Activated T-helper 17 cell treated with anti-CD3 and anti-CD28 coated beads, Interleukin-2, amount 50 U/mL, for 72 hours (primary cell): ENCODE data around the gene VSIR. TPM values are rescaled to one million over a fixed set of nuclear protein-coding genes. Genes with fewer than 3 reads are reported as not detected.

Experiments used
- ATAC-seq: fragments of 150-1000 bp; cut with Tn5 transposase; replicated peaks from 2 replicates; pipeline ENCODE4 v1.10.0; 2021; ENCODE audit warnings: mild to moderate bottlenecking, moderate library complexity
- H3K27ac Mint-ChIP-seq: one replicate; pipeline ENCODE4 v1.8.0; 2022; ENCODE audit warnings: mixed read lengths
- H3K27me3 Mint-ChIP-seq: one replicate; pipeline ENCODE4 v1.8.0; 2022; ENCODE audit warnings: mixed read lengths
- H3K36me3 Mint-ChIP-seq: one replicate; pipeline ENCODE4 v1.8.0; 2022; ENCODE audit warnings: low read depth, mild to moderate bottlenecking, mixed read lengths
- H3K4me1 Mint-ChIP-seq: one replicate; pipeline ENCODE4 v1.8.0; 2022; ENCODE audit warnings: mixed read lengths
- H3K4me3 Mint-ChIP-seq: one replicate; pipeline ENCODE4 v1.8.0; 2022; ENCODE audit warnings: mild to moderate bottlenecking, mixed read lengths
- H3K9me3 Mint-ChIP-seq: one replicate; pipeline ENCODE4 v1.8.0; 2022; ENCODE audit warnings: mixed read lengths
- total RNA-seq, 2 donors: library from RNA; stranded (reverse); gene quantifications; one replicate each; pipeline ENCODE4 v1.2.3, GENCODE V29; 2022

Gene VSIR
- total RNA-seq, 2 donors from 2014 or later, result 27.9 to 125 TPM

DNA sequence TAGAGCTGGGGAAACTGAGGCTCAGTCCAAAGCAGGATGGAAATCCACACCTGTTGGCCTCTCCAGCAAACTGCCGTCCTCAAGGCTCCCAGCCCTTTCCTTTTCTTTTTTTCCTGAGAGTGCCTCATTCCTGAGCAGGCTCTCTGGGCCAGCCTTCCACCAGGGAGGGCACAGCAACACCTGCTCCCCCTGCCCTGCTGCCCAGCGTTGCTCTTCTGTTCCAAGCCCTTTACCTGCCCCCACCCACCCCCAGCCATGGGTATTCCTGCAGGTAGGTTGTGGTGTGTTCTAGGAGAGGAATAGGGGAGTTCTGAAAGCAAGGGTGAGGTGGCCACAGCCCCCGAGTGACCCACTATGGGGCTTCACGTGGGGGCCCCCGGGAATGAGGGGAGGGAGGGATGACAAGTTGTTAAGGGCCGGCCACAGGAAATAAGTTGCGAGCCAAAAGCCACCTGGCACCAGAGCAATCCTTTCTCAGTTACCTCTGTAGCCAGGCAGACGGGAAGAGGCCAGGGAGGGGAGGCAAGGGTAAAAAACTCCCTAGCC is 19.3 kb downstream of the VSIR start:
- peaks cover 68% of the 10 kb centered on the region for H3K4me1 Mint-ChIP-seq
- no peak for ATAC-seq
- H3K27me3 Mint-ChIP-seq, result no peaks in the 10 kb centered on the region
- H3K36me3 Mint-ChIP-seq, result peaks cover 97% of the 10 kb centered on the region
- peak overlapping the region; percentile 84 for H3K27ac Mint-ChIP-seq
- H3K9me3 Mint-ChIP-seq, result no peaks in the 10 kb centered on the region
- peak overlapping the region; percentile 53 for H3K4me3 Mint-ChIP-seq

DNA sequence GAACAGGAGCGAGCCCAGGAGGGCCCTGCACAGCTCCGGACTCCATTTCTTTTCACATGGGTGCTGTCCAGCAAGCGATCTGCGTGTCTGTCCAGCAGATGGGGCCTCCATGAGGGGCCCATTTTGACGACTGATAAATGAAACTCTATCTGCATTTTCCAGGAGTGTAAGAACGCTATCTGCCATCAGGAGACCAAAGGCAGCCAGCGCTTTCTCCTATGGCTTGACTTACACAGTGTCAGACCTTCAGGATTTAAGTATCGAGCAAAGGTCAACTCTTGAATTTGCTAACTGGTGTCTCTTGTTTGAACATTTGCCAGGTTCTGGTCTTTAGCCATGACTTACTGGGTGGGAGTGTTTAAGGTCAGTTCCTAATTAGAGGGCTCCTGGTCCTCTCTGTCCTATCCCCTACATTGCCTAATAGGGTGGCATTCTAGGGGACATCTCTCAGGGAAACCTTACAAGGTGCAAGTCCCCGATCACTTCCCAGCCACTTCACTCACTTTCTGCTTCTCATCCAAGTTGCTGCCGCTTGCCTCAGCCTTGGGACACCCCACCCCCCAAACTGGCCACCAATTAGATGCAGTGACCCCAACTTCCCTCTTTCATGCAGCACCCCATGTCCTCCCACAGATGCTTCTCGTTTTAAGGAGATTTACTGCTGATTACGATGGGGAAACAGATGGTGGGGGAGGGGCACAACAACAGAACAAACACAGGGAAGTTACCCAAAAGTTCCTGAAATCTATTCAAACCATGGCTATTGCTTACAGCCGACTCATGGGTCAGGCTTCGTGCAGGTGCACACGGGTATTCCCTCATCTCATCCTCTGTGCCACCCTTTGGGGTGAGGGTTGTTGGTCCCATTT is 20.0 kb downstream of the VSIR start:
- Mint-ChIP-seq H3K9me3 (no peaks in the 10 kb centered on the region), H3K4me1 (peaks cover 71% of the 10 kb centered on the region), H3K4me3 (peak overlapping the region; percentile 53), H3K27ac (peak overlapping the region; percentile 84), H3K27me3 (no peaks in the 10 kb centered on the region), H3K36me3 (peaks cover 97% of the 10 kb centered on the region)
- ATAC-seq, result no peak

DNA sequence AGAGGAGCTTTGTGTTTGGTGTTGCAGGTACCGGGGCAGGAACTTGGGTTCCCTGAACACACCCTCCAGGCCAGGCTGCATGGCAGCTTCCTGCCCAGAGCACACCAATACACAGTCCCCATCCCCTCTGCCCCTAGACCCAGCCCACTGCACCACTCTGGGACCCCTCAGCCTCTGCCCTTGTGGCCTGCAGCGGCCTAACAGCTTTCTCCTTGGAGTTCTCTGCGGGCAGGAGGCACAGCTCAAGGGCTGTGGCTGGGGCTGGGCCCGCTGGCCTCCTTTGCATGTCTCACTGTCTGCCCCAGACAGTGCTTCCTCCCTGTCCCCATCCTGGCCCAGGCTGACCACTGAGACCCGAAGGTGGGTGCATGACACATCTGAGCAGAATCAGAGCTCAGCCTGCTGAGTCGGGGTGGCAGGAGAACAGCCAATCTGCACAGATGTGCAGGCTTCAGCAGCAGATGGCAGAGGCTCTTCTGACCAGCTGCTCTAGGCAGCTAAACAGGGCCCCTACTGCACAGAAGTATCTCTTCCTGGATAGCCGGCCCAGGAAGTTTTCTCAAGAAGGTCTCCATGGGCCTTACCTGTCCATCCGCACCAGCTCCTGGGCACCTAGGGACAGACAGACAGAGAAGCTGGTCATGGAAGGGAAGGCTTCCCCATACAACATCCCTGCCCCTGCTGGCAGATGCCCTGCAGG is 20.8 kb downstream of the VSIR start:
- no peaks in the 10 kb centered on the region for H3K9me3 Mint-ChIP-seq
- no peaks in the 10 kb centered on the region for H3K27me3 Mint-ChIP-seq
- ATAC-seq, result peak; percentile 16
- peak overlapping the region; percentile 84 for H3K27ac Mint-ChIP-seq
- peaks cover 95% of the 10 kb centered on the region for H3K36me3 Mint-ChIP-seq
- H3K4me3 Mint-ChIP-seq, result peak overlapping the region; percentile 53
- peaks cover 70% of the 10 kb centered on the region for H3K4me1 Mint-ChIP-seq

DNA sequence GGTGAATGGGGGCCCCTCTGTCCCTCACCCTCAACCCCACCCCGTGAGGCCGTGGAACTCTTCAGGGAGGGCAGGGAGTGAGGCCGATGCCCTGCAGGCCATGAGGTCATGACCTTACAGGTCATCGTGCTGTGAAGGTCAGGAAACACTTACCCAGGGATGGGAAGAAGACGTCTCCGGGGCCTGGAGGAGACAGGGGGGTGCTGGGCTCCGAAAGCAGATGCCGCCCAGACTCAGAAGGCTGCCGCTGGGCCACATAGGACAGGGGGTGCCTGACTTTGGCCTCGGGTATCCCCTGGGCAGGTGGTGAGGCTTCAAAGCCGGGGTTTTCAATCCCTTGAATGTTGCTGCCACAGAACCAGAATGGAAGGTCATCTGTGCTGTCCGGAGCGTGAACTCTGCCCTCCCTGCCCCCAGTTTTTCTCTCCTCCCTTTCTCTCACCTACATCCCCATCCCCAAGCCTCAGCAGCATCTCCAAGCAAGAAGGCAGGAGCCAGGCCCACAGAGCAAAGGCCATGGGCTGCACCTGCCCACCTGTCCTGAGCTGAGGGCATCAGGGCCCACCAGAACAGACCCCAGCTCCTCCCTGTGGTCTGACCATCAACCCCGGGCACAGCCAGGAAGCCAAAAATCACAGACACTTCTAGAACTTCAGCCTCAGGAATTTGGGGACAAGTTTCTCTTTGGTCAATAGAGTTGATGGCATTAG is 21.6 kb downstream of the VSIR start:
- Mint-ChIP-seq H3K4me1 (peaks cover 71% of the 10 kb centered on the region), H3K9me3 (no peaks in the 10 kb centered on the region), H3K36me3 (peaks cover 94% of the 10 kb centered on the region), H3K27ac (peak overlapping the region; percentile 84), H3K27me3 (no peaks in the 10 kb centered on the region), H3K4me3 (peak overlapping the region; percentile 53)
- no peak for ATAC-seq

DNA sequence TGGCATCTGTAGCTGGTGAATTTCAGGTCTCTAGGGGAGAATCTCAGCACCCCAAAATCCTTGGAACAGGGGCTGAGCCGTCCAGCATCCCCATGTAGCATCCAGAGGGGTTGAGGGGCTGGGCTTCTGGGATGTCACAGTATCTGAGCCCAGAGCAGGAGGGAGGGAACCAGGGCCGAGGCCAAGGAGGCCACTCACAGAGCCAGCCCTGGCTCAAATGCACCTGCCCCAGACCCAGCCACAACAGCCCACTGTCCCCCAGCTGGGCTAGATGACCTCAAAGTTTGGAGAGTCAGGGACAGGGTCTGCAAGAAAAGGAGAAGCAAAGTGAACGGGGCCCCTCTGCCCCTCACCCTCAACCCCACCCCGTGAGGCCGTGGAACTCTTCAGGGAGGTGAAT is 22.3 kb downstream of the VSIR start:
- Mint-ChIP-seq H3K27ac (peak overlapping the region; percentile 97), H3K4me1 (peaks cover 71% of the 10 kb centered on the region), H3K27me3 (no peaks in the 10 kb centered on the region), H3K9me3 (no peaks in the 10 kb centered on the region), H3K36me3 (peaks cover 89% of the 10 kb centered on the region), H3K4me3 (peak overlapping the region; percentile 82)
- no peak for ATAC-seq

DNA sequence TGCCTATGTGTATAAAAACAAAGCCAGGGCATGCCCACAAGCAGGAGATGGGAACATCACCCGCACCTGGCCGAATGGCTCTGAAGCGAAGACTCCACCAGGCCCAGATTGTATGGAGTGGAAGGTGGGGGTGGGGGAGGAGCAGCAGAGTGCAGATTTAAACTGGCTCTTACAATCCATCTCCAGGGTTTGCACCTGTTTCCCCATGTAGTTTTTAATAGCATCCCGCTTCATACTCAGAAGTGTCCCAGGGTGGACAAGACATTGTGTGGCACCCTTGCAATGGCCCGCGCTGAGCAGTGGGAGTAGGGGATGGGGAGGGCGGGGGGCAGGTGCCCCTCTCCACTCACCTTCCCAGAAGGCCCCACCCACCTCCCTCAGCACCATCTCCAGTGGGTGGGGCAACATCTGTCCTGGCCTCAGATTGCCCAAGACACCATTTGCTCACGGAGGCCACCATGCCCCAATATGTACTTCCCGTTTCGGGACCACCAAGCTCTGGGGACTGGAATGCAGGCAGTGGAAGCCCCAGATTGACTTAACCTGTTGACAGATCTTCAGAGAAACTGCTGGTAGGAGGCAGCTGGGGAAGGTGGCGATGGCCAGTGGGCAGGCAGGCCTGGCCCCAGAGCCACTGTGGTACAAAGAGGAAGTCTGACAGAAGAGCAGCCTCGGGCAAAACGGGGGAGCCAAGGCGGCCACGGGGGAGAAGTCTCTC is 23.0 kb downstream of the VSIR start:
- Mint-ChIP-seq H3K9me3 (no peaks in the 10 kb centered on the region), H3K27ac (peak overlapping the region; percentile 97), H3K4me1 (peaks cover 74% of the 10 kb centered on the region), H3K4me3 (peak overlapping the region; percentile 82), H3K36me3 (peaks cover 86% of the 10 kb centered on the region), H3K27me3 (no peaks in the 10 kb centered on the region)
- no peak for ATAC-seq

DNA sequence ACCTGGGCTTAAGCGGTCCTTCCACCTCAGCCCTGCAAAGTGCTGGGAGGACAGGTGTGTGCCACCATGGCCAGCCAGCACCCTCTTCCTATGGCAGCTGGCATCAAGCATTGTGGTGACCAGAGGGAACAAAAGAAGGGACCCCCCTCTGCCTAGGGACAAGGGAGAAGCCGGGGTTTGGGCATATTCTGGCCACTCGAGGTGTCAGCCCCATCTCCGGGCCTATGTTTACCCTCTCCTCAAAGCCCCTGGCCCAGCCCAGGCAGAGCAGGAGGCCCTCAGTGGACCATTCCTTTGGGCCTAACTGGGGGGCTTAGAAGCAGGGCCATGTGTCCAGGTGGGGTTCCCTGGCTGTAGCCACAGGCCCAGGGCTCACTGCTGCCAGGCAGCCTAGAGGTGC is 23.9 kb downstream of the VSIR start:
- ATAC-seq, result no peak
- Mint-ChIP-seq H3K27ac (peak overlapping the region; percentile 97), H3K9me3 (no peaks in the 10 kb centered on the region), H3K36me3 (peaks cover 77% of the 10 kb centered on the region), H3K4me1 (peaks cover 79% of the 10 kb centered on the region), H3K27me3 (no peaks in the 10 kb centered on the region), H3K4me3 (peak overlapping the region; percentile 82)

DNA sequence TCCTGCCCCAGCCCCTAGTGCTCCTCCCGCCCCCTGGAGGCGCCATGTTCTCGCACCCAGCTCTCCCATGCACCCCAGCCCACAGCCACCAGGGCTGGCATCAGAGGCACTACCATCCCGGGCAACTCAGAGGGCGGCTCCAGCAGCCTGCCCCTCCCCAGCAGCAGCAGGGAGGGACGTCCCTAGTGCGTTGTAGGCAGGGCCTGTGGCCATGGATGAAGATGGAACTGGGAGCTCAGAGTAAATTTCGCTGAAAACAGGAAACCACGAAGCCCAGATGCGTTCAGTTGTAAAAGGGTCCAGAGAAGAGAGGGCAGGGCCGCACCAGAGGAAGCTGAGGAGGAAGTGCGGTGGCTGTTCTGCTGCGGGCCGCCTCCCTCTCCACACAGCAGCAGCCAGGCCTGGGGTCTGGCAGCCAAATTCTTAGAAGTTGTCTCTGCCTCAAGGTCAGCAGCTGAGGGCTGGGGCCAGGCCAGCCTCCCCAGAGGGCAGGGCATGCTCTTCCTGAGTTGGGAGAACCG is 24.6 kb downstream of the VSIR start:
- Mint-ChIP-seq H3K4me1 (peaks cover 73% of the 10 kb centered on the region), H3K4me3 (peak overlapping the region; percentile 82), H3K27ac (peak overlapping the region; percentile 97), H3K36me3 (peaks cover 70% of the 10 kb centered on the region), H3K27me3 (no peaks in the 10 kb centered on the region), H3K9me3 (no peaks in the 10 kb centered on the region)
- peak; percentile 83 for ATAC-seq

DNA sequence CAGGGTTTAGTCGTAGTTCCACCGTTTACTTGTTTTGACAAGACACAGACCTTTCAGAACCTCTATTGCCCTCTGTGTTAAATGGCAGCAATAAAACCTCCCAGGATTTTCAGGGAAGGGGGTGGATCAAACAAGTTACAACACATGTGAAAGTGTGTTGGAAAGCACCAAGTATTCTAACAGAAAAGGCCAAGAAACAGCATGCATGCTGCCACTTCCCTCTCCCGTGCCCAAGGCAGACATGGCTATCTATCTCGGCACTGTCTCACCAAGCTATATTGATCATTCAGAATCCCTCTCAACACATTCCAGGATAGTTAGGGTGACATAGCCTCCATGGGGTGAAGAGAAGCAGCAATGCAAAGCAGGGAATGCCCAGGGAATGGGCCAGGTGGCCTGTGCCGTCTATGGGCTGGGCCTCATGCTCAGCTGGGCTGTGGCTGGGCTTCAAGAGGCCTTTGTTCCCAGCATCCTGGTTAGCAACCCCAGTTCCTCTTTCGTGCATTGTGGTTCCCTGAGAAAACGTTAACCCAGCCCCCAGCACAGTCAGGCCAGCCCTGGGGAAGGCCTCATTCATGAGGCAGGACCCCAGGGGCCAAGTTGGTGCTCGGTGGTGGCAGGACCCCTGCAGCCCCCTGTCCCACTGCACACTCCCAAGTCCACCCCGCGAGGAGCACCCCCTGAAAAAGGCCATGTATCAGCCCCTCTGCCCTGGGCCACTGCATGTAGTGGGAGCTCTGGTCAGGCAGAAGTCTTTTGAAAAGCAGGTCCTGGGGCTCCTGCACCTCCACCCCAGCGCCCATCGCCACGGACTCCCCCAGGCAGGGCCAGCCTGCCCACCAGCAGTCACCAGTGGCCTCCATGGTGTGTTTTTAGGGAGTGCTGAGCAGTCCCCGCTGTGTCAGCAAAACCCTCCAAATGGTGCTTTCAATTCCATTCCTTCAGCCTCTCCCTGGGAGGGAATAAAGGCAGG is 25.5 kb downstream of the VSIR start:
- H3K4me3 Mint-ChIP-seq, result peak overlapping the region; percentile 82
- peaks cover 70% of the 10 kb centered on the region for H3K4me1 Mint-ChIP-seq
- peaks cover 61% of the 10 kb centered on the region for H3K36me3 Mint-ChIP-seq
- peak; percentile 6 for ATAC-seq
- no peaks in the 10 kb centered on the region for H3K27me3 Mint-ChIP-seq
- H3K9me3 Mint-ChIP-seq, result no peaks in the 10 kb centered on the region
- peak overlapping the region; percentile 97 for H3K27ac Mint-ChIP-seq

DNA sequence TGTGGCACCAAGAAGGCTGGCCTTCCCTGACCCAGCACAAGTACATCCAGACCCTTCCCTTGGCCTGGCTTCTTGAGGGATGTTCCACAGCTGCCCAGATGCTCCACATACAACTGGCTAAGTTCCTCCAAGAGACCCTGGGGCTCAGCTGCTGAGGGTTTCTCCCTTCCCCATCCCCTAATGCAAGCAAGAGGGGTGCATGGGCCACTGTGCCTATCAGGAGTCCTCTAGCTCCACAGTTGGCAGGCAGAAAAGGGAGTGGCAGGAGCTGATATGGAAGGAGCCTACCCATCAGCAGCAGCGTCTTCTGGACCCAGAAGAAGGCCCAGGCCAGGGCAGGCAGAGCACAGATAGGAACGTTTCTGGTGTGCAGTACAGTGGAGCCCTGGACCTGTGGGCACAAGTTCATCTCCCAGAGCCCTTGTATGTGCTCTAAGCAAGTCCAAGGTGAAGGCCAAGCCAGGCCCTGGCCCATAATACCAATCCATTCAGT is 26.2 kb downstream of the VSIR start:
- Mint-ChIP-seq H3K27ac (peak overlapping the region; percentile 97), H3K9me3 (no peaks in the 10 kb centered on the region), H3K4me3 (peak overlapping the region; percentile 82), H3K4me1 (peaks cover 70% of the 10 kb centered on the region), H3K27me3 (no peaks in the 10 kb centered on the region), H3K36me3 (peaks cover 54% of the 10 kb centered on the region)
- ATAC-seq, result no peak

DNA sequence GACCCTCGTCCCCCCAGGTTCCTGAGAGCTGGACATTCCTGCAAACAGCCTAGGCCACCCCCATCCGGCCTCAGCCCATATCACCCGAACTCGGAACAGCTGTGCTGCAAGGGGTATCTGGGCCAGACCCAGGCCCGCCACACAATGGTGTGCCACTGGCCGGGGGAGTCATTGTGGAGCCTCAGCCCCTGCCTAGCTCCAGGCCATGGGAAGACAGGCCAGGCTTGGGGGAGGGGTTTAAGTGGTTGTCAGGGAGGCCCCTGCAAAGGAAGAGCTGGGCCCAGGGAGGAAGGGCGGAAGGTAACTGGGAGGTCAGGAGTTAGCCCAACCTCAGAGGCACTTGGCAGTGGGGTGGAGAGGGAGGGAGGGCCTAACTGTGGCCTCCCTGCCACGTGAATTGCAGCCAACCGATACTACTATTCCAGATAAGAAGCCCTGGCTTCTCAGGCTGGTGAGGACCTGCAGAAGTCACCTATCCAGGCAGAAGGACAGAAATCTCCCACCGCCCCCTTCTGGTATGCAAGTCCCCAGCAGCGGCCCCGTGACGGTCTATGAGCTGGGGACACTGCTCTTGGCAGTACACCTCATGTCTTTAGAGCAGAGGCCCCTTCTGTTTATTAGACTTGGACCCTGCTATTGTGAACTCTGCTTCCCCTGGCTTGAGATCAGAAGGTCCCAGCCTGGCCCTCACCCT is 26.8 kb downstream of the VSIR start:
- peak overlapping the region; percentile 97 for H3K27ac Mint-ChIP-seq
- H3K36me3 Mint-ChIP-seq, result peaks cover 48% of the 10 kb centered on the region
- H3K27me3 Mint-ChIP-seq, result no peaks in the 10 kb centered on the region
- peak overlapping the region; percentile 82 for H3K4me3 Mint-ChIP-seq
- no peaks in the 10 kb centered on the region for H3K9me3 Mint-ChIP-seq
- ATAC-seq, result no peak
- H3K4me1 Mint-ChIP-seq, result peaks cover 71% of the 10 kb centered on the region

DNA sequence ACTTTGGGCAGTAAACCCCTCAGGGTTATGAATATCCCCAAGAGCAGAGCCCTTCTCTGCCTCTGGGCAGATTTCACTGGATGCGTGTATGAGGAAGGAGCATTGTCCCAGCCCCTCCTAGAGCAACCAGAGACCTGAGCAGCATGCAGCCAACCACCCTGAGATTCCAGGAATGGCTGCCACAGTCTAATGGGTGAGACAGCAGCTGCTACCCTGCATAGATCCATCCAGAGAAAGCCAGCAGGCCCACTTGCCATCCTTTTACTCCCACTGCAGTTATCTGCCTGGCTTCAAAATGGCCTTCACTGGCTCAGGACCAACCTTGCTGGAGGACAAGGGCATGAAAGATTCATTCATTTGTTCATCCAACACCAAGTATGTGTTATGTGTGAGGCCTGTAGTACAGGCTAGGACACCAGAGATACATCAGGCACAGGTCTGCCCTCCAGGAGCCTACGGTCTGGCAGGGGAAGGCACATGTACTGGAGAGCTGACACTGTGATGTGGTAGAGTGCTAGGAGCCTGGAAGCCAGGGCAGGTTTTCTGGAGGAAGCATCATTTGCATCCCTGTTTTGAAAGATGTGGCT is 27.6 kb downstream of the VSIR start:
- ATAC-seq, result no peak
- Mint-ChIP-seq H3K4me3 (peak overlapping the region; percentile 82), H3K27me3 (no peaks in the 10 kb centered on the region), H3K4me1 (peaks cover 78% of the 10 kb centered on the region), H3K36me3 (peaks cover 43% of the 10 kb centered on the region), H3K9me3 (no peaks in the 10 kb centered on the region), H3K27ac (peak overlapping the region; percentile 97)
